Thyroid gland (tissue), 4 donors: ENCODE results near the gene WSB2.

ENCODE experiments used
- CTCF ChIP-seq, 6 experiments: fragments of 200-600 bp in 3 of 6; fragments of 450-650 bp in 3 of 6; sonication (generic) in 3 of 6; IDR thresholded peaks; one replicate each; pipeline ENCODE4 v1.5.1; 2016 to 2019; ENCODE audit warnings: antibody characterized with exemption in 6 of 6, mild to moderate bottlenecking in 2 of 6, inconsistent platforms in 1 of 6, moderate library complexity in 1 of 6
- POLR2A ChIP-seq, 2 donors: fragments of 450-650 bp; IDR thresholded peaks; one replicate each; pipeline ENCODE4 v1.6.1; 2017; ENCODE audit warnings: antibody characterized with exemption in 2 of 2, mild to moderate bottlenecking in 2 of 2, moderate library complexity in 1 of 2

GRCh38 chr12:118015944-118016343 lies 45.0 kb downstream of the WSB2 start:
- TF ChIP-seq CTCF (IDR thresholded peaks at IDR 0.05) (no peak), POLR2A (IDR thresholded peaks at IDR 0.05) (no peak)
